ENCODE results near the gene SPRYD7.

SPRYD7 gene

GRCh38 chr13:49904729-49905456 lies 31.2 kb downstream of the SPRYD7 start:
- Histone ChIP-seq H2AK5ac (ENCODE audit: low read length) (no peak overlapping the region), H3K79me1 (ENCODE audit: low read length) (no peaks in the 10 kb centered on the region), H3K9ac (ENCODE audit: low read length) (no peak overlapping the region), H3K23ac (ENCODE audit: low read length) (no peak overlapping the region), H3K4me1 (ENCODE audit: control insufficient read depth, low read depth, low read length) (no peaks in the 10 kb centered on the region), H3K4ac (ENCODE audit: low read depth, low read length) (no peak overlapping the region), H3K4me2 (ENCODE audit: low read length) (no peak overlapping the region), H4K8ac (ENCODE audit: low read depth, low read length) (no peak overlapping the region), H2BK120ac (ENCODE audit: low read depth, low read length) (no peak overlapping the region), H3K36me3 (ENCODE audit: control insufficient read depth, insufficient read depth, low read length) (no peaks in the 10 kb centered on the region), H3K27me3 (ENCODE audit: insufficient read depth, low read length, poor library complexity) (no peaks in the 10 kb centered on the region), H3K27ac (ENCODE audit: low read depth, low read length) (no peak overlapping the region), H3K79me2 (ENCODE audit: control insufficient read depth, insufficient read depth, low read length) (no peaks in the 10 kb centered on the region), H3K18ac (ENCODE audit: low read length) (no peak overlapping the region), H3K56ac (ENCODE audit: low read length) (no peak overlapping the region), H4K5ac (ENCODE audit: low read length) (no peak overlapping the region), H2BK5ac (ENCODE audit: low read length) (no peak overlapping the region), H2BK15ac (replicated peaks; ENCODE audit: low read depth) (no peak overlapping the region), H3K4me3 (ENCODE audit: low read length) (no peak overlapping the region)
- no peak for DNase-seq
- no CpG with 5 or more reads among the region's 5 CpGs for WGBS (ENCODE audit: extremely low coverage, insufficient coverage, low lambda C conversion rate)

- no peak overlapping the region for H3K56ac ChIP-seq (ENCODE audit: low read length)
These were observed 37.3 kb downstream of the SPRYD7 start for GRCh38 chr13:49898792-49899191.

DNA sequence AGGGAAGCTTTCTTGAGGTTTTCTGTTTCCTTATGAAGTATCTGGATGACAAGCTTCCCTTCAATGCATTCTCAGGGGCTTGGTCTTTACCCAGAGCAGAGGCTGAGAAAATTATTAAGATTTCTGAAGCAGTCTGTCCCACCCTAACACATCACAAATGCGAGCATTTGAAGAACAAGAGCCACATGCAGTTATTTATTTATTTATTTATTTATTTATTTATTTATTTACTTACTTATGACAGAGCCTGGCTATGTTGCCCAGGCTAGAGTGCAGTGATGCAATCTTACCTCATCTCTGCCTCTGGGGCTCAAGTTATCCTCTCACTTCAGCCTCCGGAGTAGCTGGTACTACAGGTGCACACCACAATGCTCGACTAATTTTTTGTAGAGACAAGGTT lies 38.4 kb downstream of the SPRYD7 start:
- no CpG with 5 or more reads among the region's 3 CpGs for WGBS (ENCODE audit: extremely low coverage, insufficient coverage, low lambda C conversion rate)
- no peak overlapping the region for H2BK120ac ChIP-seq (ENCODE audit: low read depth, low read length)
- no peaks in the 10 kb centered on the region for H3K36me3 ChIP-seq (ENCODE audit: control insufficient read depth, insufficient read depth, low read length)

More at GRCh38 chr13:49898792-49899191, 37.3 kb downstream of the SPRYD7 start:
- H3K18ac ChIP-seq (ENCODE audit: low read length) = no peak overlapping the region
- WGBS (ENCODE audit: extremely low coverage, insufficient coverage, low lambda C conversion rate) = no CpG with 5 or more reads among the region's 8 CpGs
- no peak overlapping the region for H3K4ac ChIP-seq (ENCODE audit: low read depth, low read length)
- H3K27me3 ChIP-seq (ENCODE audit: insufficient read depth, low read length, poor library complexity) = no peaks in the 10 kb centered on the region
- no peak overlapping the region for H2BK5ac ChIP-seq (ENCODE audit: low read length)
- H4K8ac ChIP-seq (ENCODE audit: low read depth, low read length) = no peak overlapping the region
- no peak overlapping the region for H3K4me2 ChIP-seq (ENCODE audit: low read length)
- H4K5ac ChIP-seq (ENCODE audit: low read length) = no peak overlapping the region
- no peak overlapping the region for H3K9ac ChIP-seq (ENCODE audit: low read length)
- H3K27ac ChIP-seq (ENCODE audit: low read depth, low read length) = no peak overlapping the region
- H2BK120ac ChIP-seq (ENCODE audit: low read depth, low read length) = no peak overlapping the region
- no peaks in the 10 kb centered on the region for H3K79me1 ChIP-seq (ENCODE audit: low read length)
- H3K23ac ChIP-seq (ENCODE audit: low read length) = no peak overlapping the region
- H2BK15ac ChIP-seq (replicated peaks; ENCODE audit: low read depth) = no peak overlapping the region
- no peaks in the 10 kb centered on the region for H3K36me3 ChIP-seq (ENCODE audit: control insufficient read depth, insufficient read depth, low read length)
- DNase-seq = no peak
- no peaks in the 10 kb centered on the region for H3K4me1 ChIP-seq (ENCODE audit: control insufficient read depth, low read depth, low read length)
- no peaks in the 10 kb centered on the region for H3K79me2 ChIP-seq (ENCODE audit: control insufficient read depth, insufficient read depth, low read length)
- H2AK5ac ChIP-seq (ENCODE audit: low read length) = no peak overlapping the region
- H3K4me3 ChIP-seq (ENCODE audit: low read length) = no peak overlapping the region

DNA sequence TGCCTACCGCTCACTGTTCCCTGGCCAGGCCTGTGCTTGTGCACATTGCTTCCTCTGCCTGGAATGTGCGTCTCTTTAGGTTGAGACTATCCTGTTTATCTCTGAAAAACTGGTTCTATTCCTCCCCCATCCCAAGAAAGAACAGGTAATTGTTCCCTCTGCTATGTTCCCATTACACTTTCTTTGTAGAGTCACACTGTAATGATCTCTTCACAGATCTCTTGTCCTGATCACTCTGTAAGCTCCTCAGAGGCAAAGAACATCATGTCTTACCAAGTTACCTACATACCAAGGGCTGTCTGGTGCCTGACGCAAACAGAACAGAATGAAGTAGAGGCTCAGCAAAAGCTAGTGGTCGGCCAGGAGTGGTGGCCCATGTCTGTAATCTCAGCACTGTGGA lies 40.3 kb downstream of the SPRYD7 start:
- H2BK15ac ChIP-seq (replicated peaks; ENCODE audit: low read depth) = no peak overlapping the region
- H3K36me3 ChIP-seq (ENCODE audit: control insufficient read depth, insufficient read depth, low read length) = no peaks in the 10 kb centered on the region

More for the DNA sequence above, 38.4 kb downstream of the SPRYD7 start:
- Histone ChIP-seq H3K18ac (ENCODE audit: low read length) (no peak overlapping the region), H3K9ac (ENCODE audit: low read length) (no peak overlapping the region), H3K27ac (ENCODE audit: low read depth, low read length) (no peak overlapping the region), H4K8ac (ENCODE audit: low read depth, low read length) (no peak overlapping the region), H3K56ac (ENCODE audit: low read length) (no peak overlapping the region), H3K79me1 (ENCODE audit: low read length) (no peaks in the 10 kb centered on the region), H2BK15ac (replicated peaks; ENCODE audit: low read depth) (no peak overlapping the region), H3K4ac (ENCODE audit: low read depth, low read length) (no peak overlapping the region), H3K27me3 (ENCODE audit: insufficient read depth, low read length, poor library complexity) (no peaks in the 10 kb centered on the region), H2AK5ac (ENCODE audit: low read length) (no peak overlapping the region), H3K23ac (ENCODE audit: low read length) (no peak overlapping the region), H3K4me3 (ENCODE audit: low read length) (no peak overlapping the region), H3K4me2 (ENCODE audit: low read length) (no peak overlapping the region), H2BK5ac (ENCODE audit: low read length) (no peak overlapping the region), H4K5ac (ENCODE audit: low read length) (no peak overlapping the region), H3K4me1 (ENCODE audit: control insufficient read depth, low read depth, low read length) (no peaks in the 10 kb centered on the region), H3K79me2 (ENCODE audit: control insufficient read depth, insufficient read depth, low read length) (no peaks in the 10 kb centered on the region)
- DNase-seq = no peak

GRCh38 chr13:49893591-49893990 lies 42.5 kb downstream of the SPRYD7 start:
- DNase-seq = no peak
- Histone ChIP-seq H2BK120ac (ENCODE audit: low read depth, low read length) (no peak overlapping the region), H3K27ac (ENCODE audit: low read depth, low read length) (no peak overlapping the region), H3K4ac (ENCODE audit: low read depth, low read length) (no peak overlapping the region), H3K18ac (ENCODE audit: low read length) (no peak overlapping the region), H2BK15ac (replicated peaks; ENCODE audit: low read depth) (no peak overlapping the region), H2BK5ac (ENCODE audit: low read length) (no peak overlapping the region), H3K23ac (ENCODE audit: low read length) (no peak overlapping the region), H3K4me3 (ENCODE audit: low read length) (no peak overlapping the region), H3K27me3 (ENCODE audit: insufficient read depth, low read length, poor library complexity) (no peaks in the 10 kb centered on the region), H4K5ac (ENCODE audit: low read length) (no peak overlapping the region), H3K79me1 (ENCODE audit: low read length) (no peaks in the 10 kb centered on the region), H2AK5ac (ENCODE audit: low read length) (no peak overlapping the region), H3K4me1 (ENCODE audit: control insufficient read depth, low read depth, low read length) (no peaks in the 10 kb centered on the region), H3K79me2 (ENCODE audit: control insufficient read depth, insufficient read depth, low read length) (no peaks in the 10 kb centered on the region), H3K36me3 (ENCODE audit: control insufficient read depth, insufficient read depth, low read length) (no peaks in the 10 kb centered on the region), H3K9ac (ENCODE audit: low read length) (no peak overlapping the region), H3K56ac (ENCODE audit: low read length) (no peak overlapping the region), H3K4me2 (ENCODE audit: low read length) (no peak overlapping the region), H4K8ac (ENCODE audit: low read depth, low read length) (no peak overlapping the region)
- no CpG with 5 or more reads among the region's 3 CpGs for WGBS (ENCODE audit: extremely low coverage, insufficient coverage, low lambda C conversion rate)

More for the DNA sequence above, 40.3 kb downstream of the SPRYD7 start:
- Histone ChIP-seq H3K4me3 (ENCODE audit: low read length) (no peak overlapping the region), H2BK5ac (ENCODE audit: low read length) (no peak overlapping the region), H3K4ac (ENCODE audit: low read depth, low read length) (no peak overlapping the region), H4K8ac (ENCODE audit: low read depth, low read length) (no peak overlapping the region), H3K23ac (ENCODE audit: low read length) (no peak overlapping the region), H3K27ac (ENCODE audit: low read depth, low read length) (no peak overlapping the region), H3K27me3 (ENCODE audit: insufficient read depth, low read length, poor library complexity) (no peaks in the 10 kb centered on the region), H3K79me1 (ENCODE audit: low read length) (no peaks in the 10 kb centered on the region), H3K4me2 (ENCODE audit: low read length) (no peak overlapping the region), H3K56ac (ENCODE audit: low read length) (no peak overlapping the region), H3K4me1 (ENCODE audit: control insufficient read depth, low read depth, low read length) (no peaks in the 10 kb centered on the region), H3K79me2 (ENCODE audit: control insufficient read depth, insufficient read depth, low read length) (no peaks in the 10 kb centered on the region), H2BK120ac (ENCODE audit: low read depth, low read length) (no peak overlapping the region), H3K9ac (ENCODE audit: low read length) (no peak overlapping the region), H3K18ac (ENCODE audit: low read length) (no peak overlapping the region), H4K5ac (ENCODE audit: low read length) (no peak overlapping the region), H2AK5ac (ENCODE audit: low read length) (no peak overlapping the region)
- no CpG with 5 or more reads among the region's 4 CpGs for WGBS (ENCODE audit: extremely low coverage, insufficient coverage, low lambda C conversion rate)
- DNase-seq = no peak

GRCh38 chr13:49890376-49890775 lies 45.8 kb downstream of the SPRYD7 start:
- Histone ChIP-seq H3K79me2 (ENCODE audit: control insufficient read depth, insufficient read depth, low read length) (no peaks in the 10 kb centered on the region), H3K4me3 (ENCODE audit: low read length) (no peak overlapping the region), H3K56ac (ENCODE audit: low read length) (no peak overlapping the region), H3K9ac (ENCODE audit: low read length) (no peak overlapping the region), H3K36me3 (ENCODE audit: control insufficient read depth, insufficient read depth, low read length) (no peaks in the 10 kb centered on the region), H4K5ac (ENCODE audit: low read length) (no peak overlapping the region), H2AK5ac (ENCODE audit: low read length) (no peak overlapping the region), H3K4ac (ENCODE audit: low read depth, low read length) (no peak overlapping the region), H3K23ac (ENCODE audit: low read length) (no peak overlapping the region), H3K4me1 (ENCODE audit: control insufficient read depth, low read depth, low read length) (no peaks in the 10 kb centered on the region), H3K18ac (ENCODE audit: low read length) (no peak overlapping the region), H4K8ac (ENCODE audit: low read depth, low read length) (no peak overlapping the region), H2BK5ac (ENCODE audit: low read length) (no peak overlapping the region), H3K27ac (ENCODE audit: low read depth, low read length) (no peak overlapping the region), H2BK120ac (ENCODE audit: low read depth, low read length) (no peak overlapping the region), H3K79me1 (ENCODE audit: low read length) (no peaks in the 10 kb centered on the region), H2BK15ac (replicated peaks; ENCODE audit: low read depth) (no peak overlapping the region), H3K4me2 (ENCODE audit: low read length) (no peak overlapping the region), H3K27me3 (ENCODE audit: insufficient read depth, low read length, poor library complexity) (no peaks in the 10 kb centered on the region)
- no CpG with 5 or more reads among the region's 15 CpGs for WGBS (ENCODE audit: extremely low coverage, insufficient coverage, low lambda C conversion rate)
- no peak for DNase-seq
